H1 (cell line): ENCODE results near the gene KCTD4. TPM values are rescaled to one million over a fixed set of nuclear protein-coding genes. Genes with fewer than 3 reads are reported as not detected.

Experiments
- CTCF ChIA-PET: fragments of 300-600 bp; sonication (Branson Sonifier 250); formaldehyde crosslinking; loops from one replicate; lab custom pipeline; 2021; ENCODE audit not compliant: partially characterized antibody; lab: Charles Lee
- POLR2A ChIA-PET: fragments of 300-600 bp; sonication (Branson Sonifier 250); formaldehyde crosslinking; loops from one replicate; lab custom pipeline; 2021; ENCODE audit warnings: inconsistent platforms; ENCODE audit not compliant: partially characterized antibody; lab: Charles Lee
- DNase-seq, 2 experiments: peaks; one replicate each; pipeline versions ENCODE4 v3.0.0 to v3.0.0-alpha.2; 2010 to 2022; ENCODE audit warnings: low spot score in 2 of 2, low read depth in 1 of 2, mixed read lengths in 1 of 2
- FAIRE-seq: peaks from 2 replicates; lab custom pipeline; 2011; peaks lifted over from hg19 to GRCh38; lab: Jason Lieb, UNC
- H2AFZ ChIP-seq: 2 replicates; pipeline ENCODE4 v1.8.1; 2012; ENCODE audit warnings: low read length, inconsistent platforms
- H2AK5ac ChIP-seq: 2 replicates; pipeline ENCODE4 v1.6.1; 2013; ENCODE audit warnings: low read depth, low read length
- H2BK120ac ChIP-seq: replicated peaks from 2 replicates; pipeline ENCODE3; 2013; ENCODE audit warnings: low read depth, low read length, inconsistent platforms
- H2BK12ac ChIP-seq: 2 replicates; pipeline ENCODE4 v1.6.1; 2013; ENCODE audit warnings: low read depth, low read length
- H2BK15ac ChIP-seq: 2 replicates; pipeline ENCODE4 v1.6.1; 2013; ENCODE audit warnings: low read length
- H2BK20ac ChIP-seq: 2 replicates; pipeline ENCODE4 v1.6.1; 2013; ENCODE audit warnings: low read length
- H2BK5ac ChIP-seq: 2 replicates; pipeline ENCODE4 v1.6.1; 2013; ENCODE audit warnings: low read depth, low read length
- H3K14ac ChIP-seq: 2 replicates; pipeline ENCODE4 v1.6.1; 2013; ENCODE audit warnings: inconsistent platforms; ENCODE audit not compliant: insufficient read length
- H3K18ac ChIP-seq: 2 replicates; pipeline ENCODE4 v1.6.1; 2013; ENCODE audit warnings: low read length; ENCODE audit errors: extremely low read depth
- H3K23ac ChIP-seq: 2 replicates; pipeline ENCODE4 v1.6.1; 2013; ENCODE audit warnings: inconsistent platforms; ENCODE audit not compliant: insufficient read length
- H3K23me2 ChIP-seq: 2 replicates; pipeline ENCODE4 v1.6.1; 2013; ENCODE audit warnings: low read depth, low read length
- H3K27ac ChIP-seq: 2 replicates; pipeline ENCODE4 v1.6.1; 2011; ENCODE audit warnings: low read depth, low read length, inconsistent platforms
- H3K27me3 ChIP-seq, 4 experiments: replicated peaks in 1 of 4; 1 replicate in 1 of 4; 2 replicates in 3 of 4; pipeline versions ENCODE4 v1.6.1 to v1.8.1; 2011 to 2013; ENCODE audit warnings: low read length in 3 of 4, mild to moderate bottlenecking in 3 of 4, inconsistent platforms in 2 of 4, mixed read lengths in 2 of 4, moderate library complexity in 1 of 4; ENCODE audit not compliant: control insufficient read depth in 3 of 4, insufficient read depth in 3 of 4; ENCODE audit errors: extremely low read depth in 1 of 4
- H3K36me3 ChIP-seq, 4 experiments: 2 replicates each; pipeline versions ENCODE4 v1.6.1 to v1.8.1; 2011 to 2013; ENCODE audit warnings: mild to moderate bottlenecking in 4 of 4, low read length in 3 of 4, moderate library complexity in 2 of 4, control low read depth in 1 of 4, inconsistent platforms in 1 of 4; ENCODE audit not compliant: insufficient read depth in 4 of 4, control insufficient read depth in 2 of 4
- H3K4ac ChIP-seq: replicated peaks from 2 replicates; pipeline ENCODE3; 2013; ENCODE audit warnings: low read length, low read depth, mixed read lengths, inconsistent platforms; ENCODE audit not compliant: insufficient read length
- H3K4me1 ChIP-seq, 4 experiments: replicated peaks in 1 of 4; 1 replicate in 1 of 4; 2 replicates in 3 of 4; pipeline versions ENCODE4 v1.6.1 to v1.8.1; 2011 to 2013; ENCODE audit warnings: low read length in 3 of 4, inconsistent platforms in 2 of 4, mixed read lengths in 1 of 4; ENCODE audit not compliant: insufficient read depth in 4 of 4, control insufficient read depth in 3 of 4
- H3K4me2 ChIP-seq, 2 experiments: 2 replicates each; pipeline versions ENCODE4 v1.6.1 to v1.8.1; 2011 to 2013; ENCODE audit warnings: low read depth in 2 of 2, low read length in 2 of 2, control low read depth in 1 of 2, inconsistent platforms in 1 of 2, mild to moderate bottlenecking in 1 of 2; ENCODE audit not compliant: insufficient read depth in 1 of 2
- H3K4me3 ChIP-seq, 4 experiments: fragments of 200-600, 300-600 bp in 1 of 4; sonication (generic), shearing (Covaris generic), sonication (Bioruptor Twin) in 1 of 4; 2 replicates each; pipeline versions ENCODE4 v1.5.1 to v1.8.1; 2011 to 2016; ENCODE audit warnings: low read length in 4 of 4, low read depth in 3 of 4, control low read depth in 2 of 4, inconsistent platforms in 2 of 4, mild to moderate bottlenecking in 2 of 4, mixed read lengths in 1 of 4, moderate library complexity in 1 of 4; ENCODE audit not compliant: insufficient read depth in 2 of 4; ENCODE audit errors: extremely low read depth in 1 of 4
- H3K56ac ChIP-seq: replicated peaks from 2 replicates; pipeline ENCODE3; 2013; ENCODE audit warnings: low read depth, mild to moderate bottlenecking, mixed read lengths, low read length, inconsistent platforms; ENCODE audit not compliant: insufficient read length
- H3K79me1 ChIP-seq: 2 replicates; pipeline ENCODE4 v1.6.1; 2013; ENCODE audit warnings: low read depth, low read length, control low read depth
- H3K79me2 ChIP-seq, 2 experiments: 2 replicates each; pipeline versions ENCODE4 v1.6.1 to v1.8.1; 2012 to 2013; ENCODE audit warnings: low read length in 2 of 2, mild to moderate bottlenecking in 2 of 2, inconsistent platforms in 1 of 2; ENCODE audit not compliant: insufficient read depth in 2 of 2, control insufficient read depth in 1 of 2
- H3K9ac ChIP-seq, 4 experiments: replicated peaks in 1 of 4; 1 replicate in 1 of 4; 2 replicates in 3 of 4; pipeline versions ENCODE4 v1.6.1 to v1.8.1; 2011 to 2013; ENCODE audit warnings: low read depth in 3 of 4, low read length in 3 of 4, control low read depth in 2 of 4, mild to moderate bottlenecking in 2 of 4, moderate library complexity in 2 of 4, inconsistent platforms in 1 of 4; ENCODE audit errors: extremely low read depth in 1 of 4
- H3K9me3 ChIP-seq, 2 experiments: 2 replicates each; pipeline versions ENCODE4 v1.6.1 to v1.8.1; 2012 to 2013; ENCODE audit warnings: mild to moderate bottlenecking in 2 of 2, moderate library complexity in 2 of 2, control low read depth in 1 of 2, inconsistent platforms in 1 of 2, low read depth in 1 of 2, low read length in 1 of 2, mixed read lengths in 1 of 2; ENCODE audit not compliant: insufficient read depth in 2 of 2
- H4K20me1 ChIP-seq, 2 experiments: replicated peaks in 1 of 2; 2 replicates each; pipeline versions ENCODE3 to v1.8.1; 2011 to 2013; ENCODE audit warnings: inconsistent platforms in 2 of 2, low read length in 2 of 2, mild to moderate bottlenecking in 1 of 2; ENCODE audit not compliant: insufficient read depth in 2 of 2, control insufficient read depth in 1 of 2
- H4K5ac ChIP-seq: 2 replicates; pipeline ENCODE4 v1.6.1; 2013; ENCODE audit warnings: low read length, low read depth, mixed read lengths, inconsistent platforms; ENCODE audit not compliant: insufficient read length
- H4K8ac ChIP-seq: 2 replicates; pipeline ENCODE4 v1.8.0; 2013; ENCODE audit warnings: mild to moderate bottlenecking, moderate library complexity, low read length, inconsistent platforms; ENCODE audit not compliant: insufficient read depth; ENCODE audit errors: extremely low read depth
- H4K91ac ChIP-seq: replicated peaks from 2 replicates; pipeline ENCODE3; 2013; ENCODE audit warnings: low read length, mixed read lengths, inconsistent platforms; ENCODE audit not compliant: insufficient read length
- E2F6 ChIP-seq: IDR thresholded peaks from 2 replicates; pipeline ENCODE4 v1.6.1; 2012; ENCODE audit warnings: inconsistent platforms
- HDAC2 ChIP-seq, 2 experiments: fragments of 300-600 bp in 1 of 2; sonication (generic) in 1 of 2; IDR thresholded peaks; 2 replicates each; pipeline ENCODE4 v1.6.1; 2011 to 2012; ENCODE audit warnings: low read depth in 2 of 2, low read length in 2 of 2, mild to moderate bottlenecking in 2 of 2, moderate library complexity in 2 of 2, borderline replicate concordance in 1 of 2, inconsistent platforms in 1 of 2
- PHF8 ChIP-seq: fragments of 200-600 bp; sonication (generic); conservative IDR thresholded peaks from 2 replicates; pipeline ENCODE4 v1.7.1; 2012; ENCODE audit warnings: low read depth, mild to moderate bottlenecking, inconsistent platforms, low read length, moderate library complexity
- POLR2AphosphoS5 ChIP-seq: IDR thresholded peaks from 2 replicates; pipeline ENCODE4 v1.6.1; 2011; ENCODE audit warnings: low read depth, low read length
- SP1 ChIP-seq: IDR thresholded peaks from 2 replicates; pipeline ENCODE4 v1.6.1; 2011; ENCODE audit warnings: low read depth, low read length
- SRF ChIP-seq: IDR thresholded peaks from 2 replicates; pipeline ENCODE4 v1.6.1; 2011; ENCODE audit warnings: mild to moderate bottlenecking, low read depth, low read length, moderate library complexity
- SUZ12 ChIP-seq: fragments of 200-600 bp; sonication (generic); IDR thresholded peaks from 2 replicates; pipeline ENCODE4 v1.6.1; 2012; ENCODE audit warnings: mild to moderate bottlenecking, inconsistent platforms, low read length, moderate library complexity, mixed read lengths
- TAF7 ChIP-seq: optimal IDR thresholded peaks from 2 replicates; pipeline ENCODE3; 2011; ENCODE audit warnings: low read depth, mild to moderate bottlenecking, inconsistent platforms, low read length, moderate library complexity, borderline replicate concordance
- WGBS, 2 experiments: shearing (Covaris generic) in 1 of 2; methylation state at CpG; one replicate each; pipeline versions ENCODE4 v1.1.6 to v1.1.7; 2013 to 2015; ENCODE audit warnings: low lambda C conversion rate in 2 of 2, mixed read lengths in 2 of 2, inconsistent platforms in 1 of 2, low coverage in 1 of 2, missing lambda C conversion rate in 1 of 2; ENCODE audit not compliant: insufficient replicate concordance in 2 of 2, insufficient coverage in 1 of 2, insufficient read length in 1 of 2; ENCODE audit errors: extremely low coverage in 1 of 2, missing lambda C conversion rate in 1 of 2; 5-methylcytosine and 5-hydroxymethylcytosine counted together
- polyA plus RNA-seq, 7 experiments: library from polyadenylated mRNA; depleted of rRNA in 3 of 7; stranded (reverse) in 5 of 7; unstranded in 2 of 7; fragments of >200 nt in 5 of 7; fragments of 200-250 nt in 2 of 7; gene quantifications; 1 replicate in 5 of 7; 2 replicates in 1 of 7; 4 replicates in 1 of 7; pipeline versions ENCODE4 v1.2.1 to v1.2.3, GENCODE V29; 2011 to 2013; ENCODE audit warnings: missing spikeins in 2 of 7, mixed read lengths in 2 of 7
- total RNA-seq: library from RNA; stranded (reverse); fragmentation: NEBNext Ultra II Directional; extraction: Animal tissue kit (Norgen Biotek cat#: 25700); gene quantifications from 2 replicates; pipeline ENCODE4 v1.2.1, GENCODE V29; 2021

The KCTD4 gene
- total and polyA plus RNA-seq, 2 of the 8 experiments (the other 6 are each of a cell fraction or from before 2014, with no cell fraction given), result not detected

DNA sequence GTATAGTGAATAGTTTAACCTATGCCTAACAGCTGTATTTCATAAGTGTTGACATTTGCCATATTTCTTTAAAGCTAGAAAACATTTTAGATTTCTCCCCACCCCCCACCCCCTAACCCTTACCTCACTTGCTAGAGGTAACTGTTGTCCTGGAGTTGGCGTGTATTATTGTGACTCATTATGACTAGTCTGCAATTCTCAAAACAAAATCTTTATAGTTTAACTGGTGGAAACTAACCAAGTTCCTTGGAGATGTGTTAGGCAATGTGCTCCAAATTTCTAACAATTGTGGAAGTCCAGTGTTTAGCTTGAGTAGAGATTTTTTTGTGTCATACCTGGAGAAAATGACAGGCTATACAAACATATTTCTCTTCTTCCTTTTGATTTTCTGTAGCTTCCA lies 38.0 kb downstream of the KCTD4 start:
- H4K5ac ChIP-seq, result no peak overlapping the region
- H3K14ac ChIP-seq, result no peak overlapping the region
- 67% methylated on average over 1 of the region's 1 CpG; no CpG with 5 or more reads in 1 of the 2 experiments for WGBS, 2 experiments
- no peak overlapping the region for H2AFZ ChIP-seq
- ChIA-PET CTCF (interaction anchor here (0.7 to 1.3 kb wide), 2 partner anchors 10 to 31 kb away, joined by 3 read pairs; no protein-coding TSS in a partner anchor), POLR2A (interaction anchor here (2.5 kb wide), 1 partner anchor 179 kb away, joined by 6 read pairs; the partner anchor contains the start of gene TPT1)
- FAIRE-seq, result no peak
- H3K18ac ChIP-seq, result no peak overlapping the region
- no peak overlapping the region for H3K4me3 ChIP-seq
- H3K36me3 ChIP-seq, result peaks cover 0 to 3% (median 0%) of the 10 kb centered on the region in 4 experiments; a peak in 1 of 8 replicates
- H3K4me1 ChIP-seq, result no peaks in the 10 kb centered on the region
- no peak overlapping the region for H4K91ac ChIP-seq
- H3K79me2 ChIP-seq, result no peaks in the 10 kb centered on the region
- no peak overlapping the region for H2BK120ac ChIP-seq
- no peak overlapping the region for H2BK20ac ChIP-seq
- H3K4ac ChIP-seq, result no peak overlapping the region
- no peak overlapping the region for H3K4me2 ChIP-seq
- H4K20me1 ChIP-seq, result no peaks in the 10 kb centered on the region
- no peak overlapping the region for H3K9ac ChIP-seq
- H3K23me2 ChIP-seq, result no peaks in the 10 kb centered on the region
- H3K79me1 ChIP-seq, result 0 out of 2 replicates have a peak, but pooled peaks cover 2% of the 10 kb centered on the region
- no peak for DNase-seq
- no peak overlapping the region for H3K56ac ChIP-seq
- H4K8ac ChIP-seq, result no peak overlapping the region
- no peak overlapping the region for H2BK15ac ChIP-seq
- H3K27me3 ChIP-seq, result no peaks in the 10 kb centered on the region
- H3K9me3 ChIP-seq, result no peaks in the 10 kb centered on the region
- H3K23ac ChIP-seq, result no peak overlapping the region
- no peak overlapping the region for H2BK5ac ChIP-seq
- H2AK5ac ChIP-seq, result no peak overlapping the region
- no peak overlapping the region for H2BK12ac ChIP-seq
- TF ChIP-seq PHF8 (no peak), POLR2AphosphoS5 (no peak), SP1 (no peak), TAF7 (no peak), SUZ12 (no peak), E2F6 (no peak), SRF (no peak), HDAC2 (IDR thresholded peaks at IDR 0.05; ENCODE audit: borderline replicate concordance in 1 of 2, low read depth in 2 of 2, low read length in 2 of 2) (no peak)
- no peak overlapping the region for H3K27ac ChIP-seq
